Measurements from ENCODE around the gene ARID1B. TPM values are rescaled to one million over a fixed set of nuclear protein-coding genes. Genes with fewer than 3 reads are reported as not detected.

Gene ARID1B
- total RNA-seq, 1 experiment from 2014 or later, result 91.7 TPM

DNA sequence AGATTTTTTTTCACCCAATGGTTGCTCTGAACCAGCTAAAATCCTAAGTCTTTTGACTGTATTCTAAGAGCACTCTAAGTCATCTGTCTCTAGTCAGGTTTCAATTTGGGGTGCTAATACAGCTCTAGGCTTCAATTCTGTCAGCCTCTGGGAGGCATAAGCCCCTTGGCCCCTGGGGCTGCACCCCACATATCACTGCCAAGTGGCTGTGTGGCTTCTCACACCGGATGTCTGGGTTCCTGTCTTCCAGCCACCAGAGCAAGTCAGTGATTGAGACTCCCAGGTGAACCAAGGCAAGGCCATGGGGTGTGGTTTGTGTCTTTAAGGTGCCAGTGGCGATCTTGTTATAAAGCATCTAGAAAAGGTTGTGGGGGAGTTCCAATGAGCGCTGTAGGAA lies 409.6 kb downstream of the ARID1B start:
- CTCF ChIA-PET, result interaction anchor here (0.6 kb wide), 1 partner anchor 437 kb away, joined by 5 read pairs; no protein-coding TSS in a partner anchor
- ATAC-seq (no peak), DNase-seq (ENCODE audit: low read depth, low spot score) (no peak)
- Histone ChIP-seq H3K4me3 (ENCODE audit: low read depth in 2 of 2, low read length in 2 of 2) (no peak overlapping the region), H3K27me3 (ENCODE audit: control insufficient read depth, insufficient read depth, low read length) (no peaks in the 10 kb centered on the region), H3K36me3 (ENCODE audit: control insufficient read depth, insufficient read depth, low read length) (peaks cover 14% of the 10 kb centered on the region), H3K9me3 (ENCODE audit: control insufficient read depth, insufficient read depth, low read depth, low read length) (no peaks in the 10 kb centered on the region), H3K4me1 (ENCODE audit: control insufficient read depth, insufficient read depth, low read length) (peaks cover 3% of the 10 kb centered on the region), H3K27ac (ENCODE audit: low read length) (no peak overlapping the region)
- no peak for TF ChIP-seq TCF7L2 (IDR thresholded peaks at IDR 0.05; ENCODE audit: low read depth, low read length)
- TF ChIP-seq SIN3A (IDR thresholded peaks at IDR 0.05; ENCODE audit: borderline replicate concordance, insufficient read depth, low read depth, low read length), result no peak
- TF ChIP-seq, protein P1, sequence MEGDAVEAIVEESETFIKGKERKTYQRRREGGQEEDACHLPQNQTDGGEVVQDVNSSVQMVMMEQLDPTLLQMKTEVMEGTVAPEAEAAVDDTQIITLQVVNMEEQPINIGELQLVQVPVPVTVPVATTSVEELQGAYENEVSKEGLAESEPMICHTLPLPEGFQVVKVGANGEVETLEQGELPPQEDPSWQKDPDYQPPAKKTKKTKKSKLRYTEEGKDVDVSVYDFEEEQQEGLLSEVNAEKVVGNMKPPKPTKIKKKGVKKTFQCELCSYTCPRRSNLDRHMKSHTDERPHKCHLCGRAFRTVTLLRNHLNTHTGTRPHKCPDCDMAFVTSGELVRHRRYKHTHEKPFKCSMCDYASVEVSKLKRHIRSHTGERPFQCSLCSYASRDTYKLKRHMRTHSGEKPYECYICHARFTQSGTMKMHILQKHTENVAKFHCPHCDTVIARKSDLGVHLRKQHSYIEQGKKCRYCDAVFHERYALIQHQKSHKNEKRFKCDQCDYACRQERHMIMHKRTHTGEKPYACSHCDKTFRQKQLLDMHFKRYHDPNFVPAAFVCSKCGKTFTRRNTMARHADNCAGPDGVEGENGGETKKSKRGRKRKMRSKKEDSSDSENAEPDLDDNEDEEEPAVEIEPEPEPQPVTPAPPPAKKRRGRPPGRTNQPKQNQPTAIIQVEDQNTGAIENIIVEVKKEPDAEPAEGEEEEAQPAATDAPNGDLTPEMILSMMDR (IDR thresholded peaks at IDR 0.05), result no peak
- no peak for TF ChIP-seq POLR2AphosphoS5 (IDR thresholded peaks at IDR 0.05; ENCODE audit: low read depth, low read length)
- TF ChIP-seq, protein P2, sequence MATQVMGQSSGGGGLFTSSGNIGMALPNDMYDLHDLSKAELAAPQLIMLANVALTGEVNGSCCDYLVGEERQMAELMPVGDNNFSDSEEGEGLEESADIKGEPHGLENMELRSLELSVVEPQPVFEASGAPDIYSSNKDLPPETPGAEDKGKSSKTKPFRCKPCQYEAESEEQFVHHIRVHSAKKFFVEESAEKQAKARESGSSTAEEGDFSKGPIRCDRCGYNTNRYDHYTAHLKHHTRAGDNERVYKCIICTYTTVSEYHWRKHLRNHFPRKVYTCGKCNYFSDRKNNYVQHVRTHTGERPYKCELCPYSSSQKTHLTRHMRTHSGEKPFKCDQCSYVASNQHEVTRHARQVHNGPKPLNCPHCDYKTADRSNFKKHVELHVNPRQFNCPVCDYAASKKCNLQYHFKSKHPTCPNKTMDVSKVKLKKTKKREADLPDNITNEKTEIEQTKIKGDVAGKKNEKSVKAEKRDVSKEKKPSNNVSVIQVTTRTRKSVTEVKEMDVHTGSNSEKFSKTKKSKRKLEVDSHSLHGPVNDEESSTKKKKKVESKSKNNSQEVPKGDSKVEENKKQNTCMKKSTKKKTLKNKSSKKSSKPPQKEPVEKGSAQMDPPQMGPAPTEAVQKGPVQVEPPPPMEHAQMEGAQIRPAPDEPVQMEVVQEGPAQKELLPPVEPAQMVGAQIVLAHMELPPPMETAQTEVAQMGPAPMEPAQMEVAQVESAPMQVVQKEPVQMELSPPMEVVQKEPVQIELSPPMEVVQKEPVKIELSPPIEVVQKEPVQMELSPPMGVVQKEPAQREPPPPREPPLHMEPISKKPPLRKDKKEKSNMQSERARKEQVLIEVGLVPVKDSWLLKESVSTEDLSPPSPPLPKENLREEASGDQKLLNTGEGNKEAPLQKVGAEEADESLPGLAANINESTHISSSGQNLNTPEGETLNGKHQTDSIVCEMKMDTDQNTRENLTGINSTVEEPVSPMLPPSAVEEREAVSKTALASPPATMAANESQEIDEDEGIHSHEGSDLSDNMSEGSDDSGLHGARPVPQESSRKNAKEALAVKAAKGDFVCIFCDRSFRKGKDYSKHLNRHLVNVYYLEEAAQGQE (IDR thresholded peaks at IDR 0.05; ENCODE audit: insufficient read depth in 1 of 2, low read depth in 2 of 2, low read length in 1 of 2), result no peak
- intact Hi-C loops (cut with micrococcal nuclease; ENCODE audit: unreplicated experiment), result no loop called here
- POLR2A ChIA-PET, result no interaction called here
- no TSS peak for BruUV-seq (replicated peaks)
- in situ Hi-C loops (cut with HindIII; ENCODE audit: low pct_unique_long_range_greater_than_20kb, low sequenced_read_pairs), result no loop called here

DNA sequence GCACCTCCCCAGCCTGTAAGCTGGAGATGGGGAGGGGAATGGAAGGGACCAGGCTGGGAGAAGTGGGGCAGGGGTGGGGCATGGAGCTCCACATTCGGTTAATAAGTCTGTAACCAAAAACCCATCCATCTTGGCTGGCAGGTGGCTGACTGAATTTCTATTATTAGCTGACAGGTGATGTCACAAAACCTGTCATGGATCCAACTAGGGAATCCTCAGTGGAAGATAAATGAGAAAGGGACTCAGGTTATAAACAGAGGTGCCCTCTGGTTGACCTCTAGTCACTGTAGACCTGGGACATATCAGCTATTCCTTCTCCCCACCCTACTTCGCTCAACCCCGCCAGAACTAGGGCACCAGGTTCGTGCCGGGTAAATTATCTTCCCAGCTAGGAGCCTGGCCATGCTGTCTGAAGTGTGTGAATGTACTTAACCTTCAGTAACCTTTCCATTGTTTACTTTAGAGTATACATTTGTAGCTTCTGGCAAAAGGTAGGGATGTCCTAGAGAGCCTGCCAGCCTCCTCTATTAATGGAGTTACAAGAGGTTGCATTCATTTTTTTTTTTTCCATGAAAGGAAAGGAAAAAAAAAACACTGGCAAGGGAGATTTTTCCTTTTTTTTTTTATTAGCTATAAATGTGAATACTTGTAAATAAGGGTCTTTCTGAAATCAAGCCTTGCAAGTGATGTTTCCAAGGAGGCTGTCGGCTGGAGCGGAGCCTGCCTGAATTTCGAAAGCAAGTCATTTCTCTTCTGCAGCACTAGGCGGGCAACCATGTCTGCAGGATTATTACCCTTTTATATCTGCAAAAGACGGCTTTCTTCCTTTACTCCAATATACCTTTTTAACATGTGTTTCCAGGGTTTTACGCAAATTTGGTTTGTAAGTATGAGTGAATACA lies 410.3 kb downstream of the ARID1B start:
- intact Hi-C loops (cut with micrococcal nuclease; ENCODE audit: unreplicated experiment), result no loop called here
- Histone ChIP-seq H3K4me3 (ENCODE audit: low read depth in 2 of 2, low read length in 2 of 2) (no peak overlapping the region), H3K27ac (ENCODE audit: low read length) (no peak overlapping the region), H3K4me1 (ENCODE audit: control insufficient read depth, insufficient read depth, low read length) (peaks cover 3% of the 10 kb centered on the region), H3K36me3 (ENCODE audit: control insufficient read depth, insufficient read depth, low read length) (peaks cover 14% of the 10 kb centered on the region), H3K27me3 (ENCODE audit: control insufficient read depth, insufficient read depth, low read length) (no peaks in the 10 kb centered on the region), H3K9me3 (ENCODE audit: control insufficient read depth, insufficient read depth, low read depth, low read length) (no peaks in the 10 kb centered on the region)
- no TSS peak for BruUV-seq (replicated peaks)
- ATAC-seq, result no peak
- in situ Hi-C loops (cut with HindIII; ENCODE audit: low pct_unique_long_range_greater_than_20kb, low sequenced_read_pairs), result no loop called here
- no peak for DNase-seq (ENCODE audit: low read depth, low spot score)
- ChIA-PET CTCF (interaction anchor here (0.6 kb wide), 1 partner anchor 438 kb away, joined by 5 read pairs; no protein-coding TSS in a partner anchor), POLR2A (no interaction called here)
- TF ChIP-seq POLR2AphosphoS5 (IDR thresholded peaks at IDR 0.05; ENCODE audit: low read depth, low read length) (no peak), SIN3A (IDR thresholded peaks at IDR 0.05; ENCODE audit: borderline replicate concordance, insufficient read depth, low read depth, low read length) (no peak), TCF7L2 (IDR thresholded peaks at IDR 0.05; ENCODE audit: low read depth, low read length) (no peak)
- TF ChIP-seq, protein P1 (IDR thresholded peaks at IDR 0.05), result no peak
- TF ChIP-seq, protein P2 (IDR thresholded peaks at IDR 0.05; ENCODE audit: insufficient read depth in 1 of 2, low read depth in 2 of 2, low read length in 1 of 2), result no peak
